ENCODE measurements around the gene FGF1. TPM values are rescaled to one million over a fixed set of nuclear protein-coding genes. Genes with fewer than 3 reads are reported as not detected.
A peak's percentile ranks its signal among the peaks of the same experiment; 100 is the strongest.

The FGF1 gene
- total and polyA plus RNA-seq, 2 donors from 2014 or later = 2.1 to 89.7 TPM

DNA sequence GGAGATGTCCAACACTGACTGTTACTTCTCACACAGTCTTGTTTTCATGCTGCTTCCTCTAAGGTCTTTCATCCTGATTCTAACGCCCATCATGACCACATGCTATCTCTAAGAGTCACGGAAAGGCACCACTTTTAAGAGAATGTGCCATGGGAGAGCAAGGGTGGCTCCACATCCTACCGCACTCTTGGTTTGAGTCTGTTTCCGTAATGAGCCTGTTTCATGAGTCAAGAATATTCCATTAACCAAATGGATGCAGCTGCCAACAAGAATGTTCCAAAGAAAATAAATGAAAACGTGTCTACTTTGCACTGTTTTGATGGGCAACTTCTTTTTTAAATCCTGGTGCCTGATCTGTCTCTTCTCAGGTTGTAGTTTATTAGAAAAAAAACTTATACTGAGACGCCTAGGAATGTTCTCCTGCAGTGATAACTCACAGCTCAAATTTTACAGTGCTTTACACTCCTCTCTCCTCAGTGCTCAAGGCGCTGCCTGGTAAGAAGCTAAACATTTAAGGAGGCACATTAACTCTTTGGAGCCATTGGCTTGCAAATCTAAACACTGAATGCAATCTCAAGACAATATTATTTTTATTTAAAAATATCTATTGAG, 124.3 kb downstream of the FGF1 start:
- H3K27ac ChIP-seq (ENCODE audit: low read depth in 2 of 2, low read length in 2 of 2) = no peak overlapping the region
- DNase-seq (no peak), FAIRE-seq (no peak)
- intact Hi-C loops (cut with DNase I) = no loop called here
- H3K27me3 ChIP-seq (ENCODE audit: control insufficient read depth, insufficient read depth, low read length) = no peaks in the 10 kb centered on the region
- TF ChIP-seq CTCF (IDR thresholded peaks at IDR 0.05; ENCODE audit: borderline replicate concordance, extremely low read depth, insufficient read depth) = no peak
- H3K4me3 ChIP-seq (ENCODE audit: low read length in 3 of 3) = no peak overlapping the region
- H3K9ac ChIP-seq (ENCODE audit: low read length in 3 of 3) = no peak overlapping the region
- no peaks in the 10 kb centered on the region for H3K36me3 ChIP-seq (ENCODE audit: control insufficient read depth in 2 of 3, insufficient read depth in 3 of 3, low read length in 3 of 3)
- no peaks in the 10 kb centered on the region for H3K4me1 ChIP-seq (ENCODE audit: control insufficient read depth in 2 of 3, insufficient read depth in 2 of 3, low read depth in 1 of 3, low read length in 3 of 3)
- no peaks in the 10 kb centered on the region for H3K9me3 ChIP-seq (ENCODE audit: control insufficient read depth in 2 of 3, insufficient read depth in 1 of 3, low read length in 3 of 3)

GRCh38 chr5:142561029-142561428, 124.9 kb downstream of the FGF1 start:
- DNase-seq (no peak), FAIRE-seq (no peak)
- H3K36me3 ChIP-seq (ENCODE audit: control insufficient read depth in 2 of 3, insufficient read depth in 3 of 3, low read length in 3 of 3) = no peaks in the 10 kb centered on the region
- no peak overlapping the region for H3K27ac ChIP-seq (ENCODE audit: low read depth in 2 of 2, low read length in 2 of 2)
- intact Hi-C loops (cut with DNase I) = no loop called here
- no peak overlapping the region for H3K4me3 ChIP-seq (ENCODE audit: low read length in 3 of 3)
- no peaks in the 10 kb centered on the region for H3K9me3 ChIP-seq (ENCODE audit: control insufficient read depth in 2 of 3, insufficient read depth in 1 of 3, low read length in 3 of 3)
- no peak for TF ChIP-seq CTCF (IDR thresholded peaks at IDR 0.05; ENCODE audit: borderline replicate concordance, extremely low read depth, insufficient read depth)
- H3K9ac ChIP-seq (ENCODE audit: low read length in 3 of 3) = no peak overlapping the region
- no peaks in the 10 kb centered on the region for H3K27me3 ChIP-seq (ENCODE audit: control insufficient read depth, insufficient read depth, low read length)
- H3K4me1 ChIP-seq (ENCODE audit: control insufficient read depth in 2 of 3, insufficient read depth in 2 of 3, low read depth in 1 of 3, low read length in 3 of 3) = no peaks in the 10 kb centered on the region

DNA sequence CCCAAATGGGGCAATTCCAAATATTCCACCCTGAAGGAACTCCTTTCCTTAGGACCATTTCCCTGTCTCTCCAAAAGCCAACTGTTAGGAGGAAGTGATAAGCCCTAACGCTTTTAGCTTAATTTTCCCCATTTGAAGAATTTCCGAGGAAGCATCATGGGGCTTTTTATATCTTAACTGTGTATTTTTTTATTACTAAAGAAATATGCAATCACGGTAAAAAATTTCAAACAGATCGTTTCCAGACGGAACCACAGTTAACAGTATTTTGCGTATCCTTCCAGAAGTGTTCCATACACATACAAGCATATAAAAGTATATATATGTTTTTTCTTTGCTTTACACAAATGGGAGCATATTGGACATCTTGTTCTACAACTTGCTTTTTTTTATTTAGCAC, 133.8 kb downstream of the FGF1 start:
- H3K36me3 ChIP-seq (ENCODE audit: control insufficient read depth in 2 of 3, insufficient read depth in 3 of 3, low read length in 3 of 3) = no peaks in the 10 kb centered on the region
- no peak for TF ChIP-seq CTCF (IDR thresholded peaks at IDR 0.05; ENCODE audit: borderline replicate concordance, extremely low read depth, insufficient read depth)
- H3K27ac ChIP-seq (ENCODE audit: low read depth in 2 of 2, low read length in 2 of 2) = peak overlapping the region in 1 of 2 donors; percentile 48
- no peaks in the 10 kb centered on the region for H3K9me3 ChIP-seq (ENCODE audit: control insufficient read depth in 2 of 3, insufficient read depth in 1 of 3, low read length in 3 of 3)
- FAIRE-seq (no peak), DNase-seq (no peak)
- peaks cover 0 to 5% (median 0%) of the 10 kb centered on the region in 3 donors for H3K4me1 ChIP-seq (ENCODE audit: control insufficient read depth in 2 of 3, insufficient read depth in 2 of 3, low read depth in 1 of 3, low read length in 3 of 3)
- no peak overlapping the region for H3K4me3 ChIP-seq (ENCODE audit: low read length in 3 of 3)
- intact Hi-C loops (cut with DNase I) = no loop called here
- no peaks in the 10 kb centered on the region for H3K27me3 ChIP-seq (ENCODE audit: control insufficient read depth, insufficient read depth, low read length)
- H3K9ac ChIP-seq (ENCODE audit: low read length in 3 of 3) = no peak overlapping the region
